ENCODE measurements around the gene PROS1.

DNA sequence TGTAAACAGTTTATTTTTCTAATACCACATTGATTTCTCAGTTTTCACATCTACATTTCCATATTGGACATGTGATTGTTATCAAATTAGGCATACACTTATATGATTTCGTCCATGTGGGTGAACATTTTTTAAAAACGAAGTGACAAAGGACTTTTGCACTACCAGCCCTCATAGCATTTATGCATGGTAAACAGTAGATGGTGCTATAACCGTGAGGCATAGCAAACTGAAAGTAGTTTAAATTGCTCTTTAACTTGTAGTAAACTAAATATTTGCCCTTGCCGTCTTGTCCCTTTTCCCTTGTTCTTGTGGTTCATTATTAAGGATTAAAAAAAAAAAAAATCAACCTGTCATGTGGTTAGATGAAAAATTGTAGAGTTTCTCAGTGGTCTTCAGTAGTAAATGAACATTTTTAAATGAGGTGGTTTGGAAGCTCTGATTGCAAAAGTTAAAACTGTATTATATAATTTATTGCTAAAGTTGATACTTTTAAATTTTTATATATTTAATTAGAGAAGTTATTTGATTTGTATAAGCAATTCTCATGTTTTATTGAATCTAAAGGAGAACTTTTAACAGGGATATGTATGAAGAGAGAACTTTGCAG, 30.7 kb upstream of the PROS1 start:
- no peak for TF ChIP-seq POLR2A (IDR thresholded peaks at IDR 0.05)
- peak; percentile 35 to 71 (median 62) for TF ChIP-seq CTCF (IDR thresholded peaks at IDR 0.05)
- no peak for TF ChIP-seq EP300 (IDR thresholded peaks at IDR 0.05)
